Natural killer cell (primary cell): ENCODE data around the gene KCNJ10. TPM values are rescaled to one million over a fixed set of nuclear protein-coding genes. Genes with fewer than 3 reads are reported as not detected.

Experiments used
- ATAC-seq, 3 donors: fragments of 150-1000 bp in 2 of 3; fragments of 200-7000 bp in 1 of 3; cut with Tn5 transposase; 1 replicate in 1 of 3; 2 replicates in 2 of 3; pipeline ENCODE4 v1.10.0; 2021; ENCODE audit warnings: mild to moderate bottlenecking in 2 of 3, moderate library complexity in 2 of 3
- DNase-seq, 2 donors: peaks; one replicate each; pipeline versions ENCODE4 v3.0.0 to v3.0.0-alpha.2; 2013 to 2021; ENCODE audit warnings: mixed read lengths in 1 of 2
- H3K27ac ChIP-seq: one replicate; pipeline ENCODE4 v1.5.1; 2013; ENCODE audit warnings: mild to moderate bottlenecking, low read length
- H3K27me3 ChIP-seq: one replicate; pipeline ENCODE4 v1.6.1; 2013; ENCODE audit warnings: low read length; ENCODE audit not compliant: control insufficient read depth, insufficient read depth
- H3K36me3 ChIP-seq: one replicate; pipeline ENCODE4 v1.6.1; 2013; ENCODE audit warnings: low read length; ENCODE audit not compliant: control insufficient read depth, insufficient read depth
- H3K4me1 ChIP-seq: one replicate; pipeline ENCODE4 v1.6.1; 2013; ENCODE audit warnings: low read length; ENCODE audit not compliant: control insufficient read depth, insufficient read depth
- H3K4me3 ChIP-seq: one replicate; pipeline ENCODE4 v1.5.1; 2013; ENCODE audit warnings: low read length
- H3K9me3 ChIP-seq: one replicate; pipeline ENCODE4 v1.6.1; 2013; ENCODE audit warnings: low read length; ENCODE audit not compliant: control insufficient read depth, insufficient read depth
- H3K27ac Mint-ChIP-seq, 2 donors: one replicate each; pipeline ENCODE4 v1.8.0; 2022; ENCODE audit warnings: mild to moderate bottlenecking in 2 of 2, mixed read lengths in 2 of 2, moderate library complexity in 1 of 2
- H3K27me3 Mint-ChIP-seq, 2 donors: one replicate each; pipeline ENCODE4 v1.8.0; 2022; ENCODE audit warnings: low read depth in 2 of 2, mixed read lengths in 2 of 2
- H3K36me3 Mint-ChIP-seq: one replicate; pipeline ENCODE4 v1.8.0; 2022; ENCODE audit warnings: mixed read lengths
- H3K4me1 Mint-ChIP-seq, 2 donors: one replicate each; pipeline ENCODE4 v1.8.0; 2022; ENCODE audit warnings: mixed read lengths in 2 of 2
- H3K4me3 Mint-ChIP-seq: one replicate; pipeline ENCODE4 v1.8.0; 2022; ENCODE audit warnings: mild to moderate bottlenecking, moderate library complexity, mixed read lengths
- H3K9me3 Mint-ChIP-seq, 2 donors: one replicate each; pipeline ENCODE4 v1.8.0; 2022; ENCODE audit warnings: mixed read lengths in 2 of 2
- WGBS: methylation state at CpG from one replicate; pipeline ENCODE4 v1.1.7; 2013; ENCODE audit warnings: missing lambda C conversion rate; ENCODE audit not compliant: insufficient coverage; 5-methylcytosine and 5-hydroxymethylcytosine counted together
- intact Hi-C: fragments of 100-400 bp; cut with micrococcal nuclease; formaldehyde crosslinking; loops from one replicate; pipeline ENCODE4 v1.14.2; 2022
- total RNA-seq, 4 donors: library from RNA; stranded (reverse); fragments of 120-200 nt in 1 of 4; gene quantifications; one replicate each; pipeline versions ENCODE4 v1.2.3 to v1.2.4, GENCODE V29; 2013 to 2022
- TF ChIP-seq, protein P1 (sequence below): fragments of 200-600 bp; IDR thresholded peaks from one replicate; pipeline ENCODE4 v1.8.0; 2022; ENCODE audit warnings: antibody characterized with exemption

KCNJ10 gene
- total RNA-seq, 3 donors from 2014 or later (not counting 1 experiment from before 2014, with no cell fraction given), result not detected

- Mint-ChIP-seq H3K9me3 (no peaks in the 10 kb centered on the region), H3K27me3 (peaks cover 23 to 24% of the 10 kb centered on the region in 2 donors), H3K36me3 (peaks cover 8% of the 10 kb centered on the region), H3K4me3 (no peak overlapping the region), H3K4me1 (peaks cover 11 to 19% of the 10 kb centered on the region in 2 donors), H3K27ac (no peak overlapping the region)
- peak; percentile 64 to 87 for DNase-seq
- Histone ChIP-seq H3K4me1 (peaks cover 10% of the 10 kb centered on the region), H3K36me3 (peaks cover 15% of the 10 kb centered on the region), H3K27me3 (peaks cover 18% of the 10 kb centered on the region), H3K4me3 (no peak overlapping the region), H3K9me3 (no peaks in the 10 kb centered on the region), H3K27ac (no peak overlapping the region)
- 63% methylated on average over 19 of the region's 19 CpGs for WGBS
- TF ChIP-seq, protein P1, sequence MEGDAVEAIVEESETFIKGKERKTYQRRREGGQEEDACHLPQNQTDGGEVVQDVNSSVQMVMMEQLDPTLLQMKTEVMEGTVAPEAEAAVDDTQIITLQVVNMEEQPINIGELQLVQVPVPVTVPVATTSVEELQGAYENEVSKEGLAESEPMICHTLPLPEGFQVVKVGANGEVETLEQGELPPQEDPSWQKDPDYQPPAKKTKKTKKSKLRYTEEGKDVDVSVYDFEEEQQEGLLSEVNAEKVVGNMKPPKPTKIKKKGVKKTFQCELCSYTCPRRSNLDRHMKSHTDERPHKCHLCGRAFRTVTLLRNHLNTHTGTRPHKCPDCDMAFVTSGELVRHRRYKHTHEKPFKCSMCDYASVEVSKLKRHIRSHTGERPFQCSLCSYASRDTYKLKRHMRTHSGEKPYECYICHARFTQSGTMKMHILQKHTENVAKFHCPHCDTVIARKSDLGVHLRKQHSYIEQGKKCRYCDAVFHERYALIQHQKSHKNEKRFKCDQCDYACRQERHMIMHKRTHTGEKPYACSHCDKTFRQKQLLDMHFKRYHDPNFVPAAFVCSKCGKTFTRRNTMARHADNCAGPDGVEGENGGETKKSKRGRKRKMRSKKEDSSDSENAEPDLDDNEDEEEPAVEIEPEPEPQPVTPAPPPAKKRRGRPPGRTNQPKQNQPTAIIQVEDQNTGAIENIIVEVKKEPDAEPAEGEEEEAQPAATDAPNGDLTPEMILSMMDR, result peak; percentile 63
- peak; percentile 61 to 81 (median 70) for ATAC-seq
- intact Hi-C loops, result loop anchor here (2.0 to 5.0 kb wide), 2 partner anchors 13 to 291 kb away; partner anchors contain the start of gene IGSF8
These were observed 15.9 kb upstream of the KCNJ10 start for GRCh38 chr1:160085686-160086455.

- WGBS, result 86% methylated on average over 30 of the region's 30 CpGs
- intact Hi-C loops, result loop anchor here (2.0 to 5.0 kb wide), 3 partner anchors 14 to 292 kb away; partner anchors contain the start of gene IGSF8
- ATAC-seq (no peak), DNase-seq (no peak)
- Histone ChIP-seq H3K4me3 (no peak overlapping the region), H3K9me3 (no peaks in the 10 kb centered on the region), H3K36me3 (peaks cover 8% of the 10 kb centered on the region), H3K27ac (no peak overlapping the region), H3K4me1 (peaks cover 10% of the 10 kb centered on the region), H3K27me3 (peaks cover 20% of the 10 kb centered on the region)
- peaks cover 11 to 15% of the 10 kb centered on the region in 2 donors for H3K4me1 Mint-ChIP-seq
- H3K4me3 Mint-ChIP-seq, result no peak overlapping the region
- no peaks in the 10 kb centered on the region for H3K9me3 Mint-ChIP-seq
- H3K27ac Mint-ChIP-seq, result no peak overlapping the region
- TF ChIP-seq, protein P1, result no peak
- H3K27me3 Mint-ChIP-seq, result peaks cover 30 to 34% of the 10 kb centered on the region in 2 donors
- peaks cover 8% of the 10 kb centered on the region for H3K36me3 Mint-ChIP-seq
These were observed 14.9 kb upstream of the KCNJ10 start for GRCh38 chr1:160084771-160085321.

GRCh38 chr1:160083968-160084770 lies 14.2 kb upstream of the KCNJ10 start:
- Mint-ChIP-seq H3K27ac (no peak overlapping the region), H3K9me3 (no peaks in the 10 kb centered on the region), H3K4me3 (peak overlapping the region; percentile 71), H3K4me1 (peaks cover 11 to 15% of the 10 kb centered on the region in 2 donors), H3K36me3 (peaks cover 8% of the 10 kb centered on the region), H3K27me3 (peaks cover 32 to 41% of the 10 kb centered on the region in 2 donors)
- peak; percentile 43 to 86 for DNase-seq
- Histone ChIP-seq H3K9me3 (no peaks in the 10 kb centered on the region), H3K4me1 (peaks cover 10% of the 10 kb centered on the region), H3K27me3 (peaks cover 20% of the 10 kb centered on the region), H3K36me3 (peaks cover 8% of the 10 kb centered on the region), H3K4me3 (peak overlapping the region; percentile 10), H3K27ac (no peak overlapping the region)
- intact Hi-C loops, result loop anchor here (2.0 to 5.0 kb wide), 2 partner anchors 15 to 147 kb away; partner anchors contain the start of gene IGSF8
- peak; percentile 70 to 82 (median 75) for ATAC-seq
- WGBS, result 24% methylated on average over 96 of the region's 96 CpGs
- TF ChIP-seq, protein P1, result peak; percentile 36
